Stimulated activated effector memory CD8-positive, alpha-beta T cell treated with anti-CD3 and anti-CD28 coated beads, Interleukin-12 subunit alpha, Interleukin-12 subunit beta, amount 100 ng/mL, for 72 hours (primary cell): ENCODE results near the gene GRID1.
"Not testable (repeated sequence)": the region's sequence is repeated elsewhere in the genome, so short reads cannot be mapped to it uniquely, and the experiment has no call there.

Experiments
- ATAC-seq: fragments of 150-1000 bp; cut with Tn5 transposase; 2 replicates; pipeline ENCODE4 v1.10.0; 2021
- DNase-seq, 2 donors: peaks; one replicate each; pipeline ENCODE4 v3.0.0; 2021 to 2022; ENCODE audit warnings: low spot score in 2 of 2
- H3K27ac Mint-ChIP-seq: one replicate; pipeline ENCODE4 v1.8.0; 2022; ENCODE audit warnings: mild to moderate bottlenecking, mixed read lengths
- H3K36me3 Mint-ChIP-seq: one replicate; pipeline ENCODE4 v1.8.0; 2022; ENCODE audit warnings: mild to moderate bottlenecking, mixed read lengths
- H3K4me1 Mint-ChIP-seq: one replicate; pipeline ENCODE4 v1.8.0; 2022; ENCODE audit warnings: mixed read lengths
- H3K4me3 Mint-ChIP-seq: one replicate; pipeline ENCODE4 v1.8.0; 2022; ENCODE audit warnings: mild to moderate bottlenecking, mixed read lengths
- H3K9me3 Mint-ChIP-seq: one replicate; pipeline ENCODE4 v1.8.0; 2022; ENCODE audit warnings: mixed read lengths

GRID1 gene

GRCh38 chr10:86190291-86190690 lies 176.3 kb downstream of the GRID1 start:
- H3K4me3 Mint-ChIP-seq: no peak overlapping the region
- no peaks in the 10 kb centered on the region for H3K9me3 Mint-ChIP-seq
- H3K36me3 Mint-ChIP-seq: no peaks in the 10 kb centered on the region
- H3K4me1 Mint-ChIP-seq: no peaks in the 10 kb centered on the region
- DNase-seq (no peak), ATAC-seq (no peak)
- no peak overlapping the region for H3K27ac Mint-ChIP-seq

- no peak for ATAC-seq
- Mint-ChIP-seq H3K4me1 (no peaks in the 10 kb centered on the region), H3K9me3 (no peaks in the 10 kb centered on the region)
Measured at GRCh38 chr10:86189891-86190290, 176.7 kb downstream of the GRID1 start.

DNA sequence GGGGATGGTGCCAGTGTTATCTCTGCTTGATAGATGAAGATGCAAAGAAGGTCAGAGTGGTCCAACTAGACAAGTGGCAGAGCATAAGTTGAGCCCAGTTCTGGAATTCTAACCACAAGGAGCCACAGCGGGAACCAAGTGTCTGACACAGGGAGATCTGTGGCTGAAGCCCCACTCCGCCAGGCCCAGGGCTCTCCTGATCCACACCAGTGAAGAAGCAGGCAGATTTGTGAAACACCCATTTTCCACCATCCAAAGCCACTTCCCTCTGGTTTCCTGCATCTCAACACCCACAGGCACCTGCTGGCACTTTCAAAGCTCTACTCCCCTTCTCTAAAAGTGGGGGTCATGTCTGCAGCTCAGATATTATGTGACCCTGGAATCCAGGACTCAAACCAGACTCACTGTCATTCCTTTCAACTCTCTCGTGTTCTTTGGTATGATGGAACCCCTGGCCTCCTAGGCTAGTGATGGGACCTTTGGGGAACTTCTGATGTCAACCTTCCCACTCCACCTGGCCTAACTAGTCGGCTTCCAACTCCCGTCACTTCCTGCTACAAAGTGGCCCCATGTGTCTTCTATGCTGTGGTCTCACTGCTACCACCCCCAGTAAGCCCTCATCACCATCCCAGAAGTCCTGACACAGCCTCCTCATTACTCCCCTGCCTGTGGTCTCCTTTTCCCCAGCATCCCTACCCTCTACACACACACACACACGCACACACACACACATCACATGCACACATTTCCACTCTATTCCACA lies 177.6 kb downstream of the GRID1 start:
- DNase-seq (no peak), ATAC-seq (no peak)
- Mint-ChIP-seq H3K36me3 (no peaks in the 10 kb centered on the region), H3K4me1 (no peaks in the 10 kb centered on the region), H3K4me3 (no peak overlapping the region), H3K9me3 (no peaks in the 10 kb centered on the region), H3K27ac (no peak overlapping the region)

More at GRCh38 chr10:86189891-86190290, 176.7 kb downstream of the GRID1 start:
- Mint-ChIP-seq H3K27ac (no peak overlapping the region), H3K36me3 (no peaks in the 10 kb centered on the region), H3K4me3 (no peak overlapping the region)
- DNase-seq: no peak

DNA sequence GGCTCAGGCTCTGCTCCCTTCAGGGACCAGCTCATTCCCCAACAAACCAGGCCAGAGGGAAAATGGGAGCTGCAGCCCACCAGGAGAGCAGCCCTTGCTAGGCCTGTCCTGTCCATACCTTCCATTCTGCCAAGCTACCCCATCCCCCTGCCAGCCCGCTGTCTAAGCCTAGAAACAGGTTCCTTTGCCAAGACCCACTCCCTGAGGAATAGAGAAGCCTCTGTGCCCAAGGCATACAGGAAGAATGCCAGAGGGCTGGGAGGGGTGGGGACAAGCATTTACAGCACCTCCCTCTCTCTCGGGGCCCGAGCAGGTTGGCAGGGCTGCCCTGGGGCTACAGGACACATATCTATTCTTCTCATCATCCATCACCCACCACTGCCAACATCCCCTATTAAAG lies 178.3 kb downstream of the GRID1 start:
- no peaks in the 10 kb centered on the region for H3K36me3 Mint-ChIP-seq
- no peaks in the 10 kb centered on the region for H3K4me1 Mint-ChIP-seq
- no peaks in the 10 kb centered on the region for H3K9me3 Mint-ChIP-seq
- DNase-seq (no peak), ATAC-seq (no peak)
- no peak overlapping the region for H3K27ac Mint-ChIP-seq
- H3K4me3 Mint-ChIP-seq: no peak overlapping the region

DNA sequence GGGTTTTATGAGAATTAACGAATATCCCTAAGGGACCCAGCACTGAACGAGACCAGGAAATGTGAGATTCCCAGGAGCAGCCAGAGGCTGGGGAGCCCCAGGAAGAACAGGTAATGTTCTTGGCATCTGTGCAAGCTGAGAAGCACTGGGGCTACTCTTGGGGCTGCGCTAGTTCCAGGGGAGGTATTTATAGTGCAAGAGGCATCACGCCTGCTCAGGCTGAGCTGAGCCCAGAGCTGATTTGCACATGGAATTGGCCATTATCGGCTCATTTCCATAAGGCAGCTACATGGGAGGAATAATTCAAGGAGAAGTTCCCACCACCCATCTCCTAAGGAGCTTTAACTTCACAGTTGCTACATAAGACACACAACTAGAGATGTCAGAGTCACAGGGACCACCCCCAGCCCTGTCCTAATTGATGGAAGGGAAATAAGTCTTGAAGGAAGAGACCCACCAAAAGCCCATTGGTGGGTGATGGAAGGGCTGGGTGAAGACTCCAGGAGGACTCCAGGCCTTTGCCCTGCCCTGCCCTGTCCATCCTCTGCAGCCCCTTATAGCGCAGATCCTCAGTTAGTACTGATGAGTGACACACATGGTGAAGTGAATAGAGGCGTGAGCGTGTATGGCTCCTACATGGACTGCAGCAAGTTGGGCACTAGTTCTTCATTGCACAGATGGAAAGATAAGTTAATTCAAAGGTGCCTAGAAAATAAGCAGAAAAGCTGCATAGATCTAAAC lies 178.9 kb downstream of the GRID1 start:
- Mint-ChIP-seq H3K27ac (no peak overlapping the region), H3K4me1 (no peaks in the 10 kb centered on the region), H3K4me3 (no peak overlapping the region), H3K9me3 (no peaks in the 10 kb centered on the region), H3K36me3 (no peaks in the 10 kb centered on the region)
- ATAC-seq (no peak), DNase-seq (no peak)

DNA sequence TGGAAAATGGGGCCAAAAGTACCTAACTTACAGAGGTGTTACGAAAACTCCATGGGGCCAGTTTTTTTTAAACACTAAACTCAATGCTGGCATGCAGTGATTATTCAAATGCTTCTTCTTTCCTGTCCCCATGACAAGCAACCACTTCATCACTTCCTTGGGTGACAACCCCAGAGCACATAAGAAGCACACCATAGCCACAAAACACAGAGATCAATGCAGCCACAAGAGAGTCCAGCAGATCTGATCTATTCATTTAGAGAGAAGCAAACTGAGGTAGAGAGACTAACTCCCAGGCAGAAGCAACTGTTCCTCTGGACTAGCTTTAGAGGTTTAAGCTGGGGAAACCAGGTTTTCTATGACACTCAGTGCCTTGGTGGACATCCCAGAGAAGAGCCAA lies 180.0 kb downstream of the GRID1 start:
- no peak overlapping the region for H3K27ac Mint-ChIP-seq
- no peaks in the 10 kb centered on the region for H3K4me1 Mint-ChIP-seq
- no peaks in the 10 kb centered on the region for H3K9me3 Mint-ChIP-seq
- H3K36me3 Mint-ChIP-seq: no peaks in the 10 kb centered on the region
- H3K4me3 Mint-ChIP-seq: no peak overlapping the region
- no peak for DNase-seq
- ATAC-seq: peak; percentile 5

GRCh38 chr10:86182595-86182994 lies 184.0 kb downstream of the GRID1 start:
- Mint-ChIP-seq H3K4me3 (no peak overlapping the region), H3K4me1 (no peaks in the 10 kb centered on the region), H3K9me3 (no peaks in the 10 kb centered on the region), H3K27ac (no peak overlapping the region), H3K36me3 (no peaks in the 10 kb centered on the region)
- no peak for DNase-seq
- no peak for ATAC-seq

DNA sequence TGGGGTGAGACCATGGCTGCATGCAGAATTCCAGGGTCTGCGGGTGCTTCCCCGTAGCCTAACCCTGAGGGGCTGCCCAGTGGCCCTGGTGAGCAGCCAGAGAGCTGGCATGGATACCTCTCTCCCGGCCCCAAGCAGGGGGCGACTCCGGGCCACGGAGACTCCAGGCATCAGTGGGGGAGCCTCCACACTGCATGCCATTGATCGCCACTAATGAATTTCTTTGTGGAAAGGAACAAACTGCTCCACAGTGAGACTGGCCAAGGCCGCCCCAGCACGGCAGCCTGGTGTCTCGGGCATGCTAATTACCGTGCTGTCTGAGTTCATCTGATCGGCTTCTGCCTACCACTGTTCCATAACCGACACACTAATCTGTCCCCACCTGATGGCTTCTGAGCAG lies 184.4 kb downstream of the GRID1 start:
- no peak for ATAC-seq
- Mint-ChIP-seq H3K9me3 (no peaks in the 10 kb centered on the region), H3K36me3 (no peaks in the 10 kb centered on the region), H3K27ac (no peak overlapping the region), H3K4me3 (no peak overlapping the region), H3K4me1 (no peaks in the 10 kb centered on the region)
- no peak for DNase-seq

- no peak overlapping the region for H3K27ac Mint-ChIP-seq
- H3K4me1 Mint-ChIP-seq: no peaks in the 10 kb centered on the region
- peak; percentile 38 for ATAC-seq
- no peak for DNase-seq
- no peaks in the 10 kb centered on the region for H3K36me3 Mint-ChIP-seq
- no peak overlapping the region for H3K4me3 Mint-ChIP-seq
- no peaks in the 10 kb centered on the region for H3K9me3 Mint-ChIP-seq
Measured at GRCh38 chr10:86180861-86181260, 185.7 kb downstream of the GRID1 start.

- DNase-seq: no peak
- H3K27ac Mint-ChIP-seq: no peak overlapping the region
- ATAC-seq: no peak
- no peaks in the 10 kb centered on the region for H3K4me1 Mint-ChIP-seq
- H3K9me3 Mint-ChIP-seq: no peaks in the 10 kb centered on the region
- H3K4me3 Mint-ChIP-seq: no peak overlapping the region
- H3K36me3 Mint-ChIP-seq: no peaks in the 10 kb centered on the region
Measured at GRCh38 chr10:86179961-86180360, 186.6 kb downstream of the GRID1 start.

DNA sequence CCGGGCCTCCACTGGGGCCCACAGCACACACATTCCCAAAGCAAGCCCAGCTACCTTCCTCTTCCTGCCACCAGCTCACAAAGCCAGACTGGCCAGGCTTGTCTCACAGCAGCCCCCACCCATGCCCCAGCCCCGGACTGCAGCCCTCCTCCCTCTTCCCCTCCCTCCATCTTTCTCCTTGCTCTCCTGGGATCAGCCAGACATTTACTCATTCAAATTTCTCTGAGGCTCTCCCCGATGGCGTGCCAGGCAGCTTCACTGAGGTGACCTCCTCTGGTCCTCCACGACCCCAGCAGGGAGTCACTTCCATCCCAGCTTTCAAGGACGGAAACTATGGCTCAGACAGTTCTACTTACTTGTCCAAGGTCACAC lies 187.5 kb downstream of the GRID1 start:
- no peak overlapping the region for H3K4me3 Mint-ChIP-seq
- no peaks in the 10 kb centered on the region for H3K36me3 Mint-ChIP-seq
- H3K27ac Mint-ChIP-seq: no peak overlapping the region
- DNase-seq (no peak), ATAC-seq (no peak)
- H3K9me3 Mint-ChIP-seq: no peaks in the 10 kb centered on the region
- no peaks in the 10 kb centered on the region for H3K4me1 Mint-ChIP-seq

DNA sequence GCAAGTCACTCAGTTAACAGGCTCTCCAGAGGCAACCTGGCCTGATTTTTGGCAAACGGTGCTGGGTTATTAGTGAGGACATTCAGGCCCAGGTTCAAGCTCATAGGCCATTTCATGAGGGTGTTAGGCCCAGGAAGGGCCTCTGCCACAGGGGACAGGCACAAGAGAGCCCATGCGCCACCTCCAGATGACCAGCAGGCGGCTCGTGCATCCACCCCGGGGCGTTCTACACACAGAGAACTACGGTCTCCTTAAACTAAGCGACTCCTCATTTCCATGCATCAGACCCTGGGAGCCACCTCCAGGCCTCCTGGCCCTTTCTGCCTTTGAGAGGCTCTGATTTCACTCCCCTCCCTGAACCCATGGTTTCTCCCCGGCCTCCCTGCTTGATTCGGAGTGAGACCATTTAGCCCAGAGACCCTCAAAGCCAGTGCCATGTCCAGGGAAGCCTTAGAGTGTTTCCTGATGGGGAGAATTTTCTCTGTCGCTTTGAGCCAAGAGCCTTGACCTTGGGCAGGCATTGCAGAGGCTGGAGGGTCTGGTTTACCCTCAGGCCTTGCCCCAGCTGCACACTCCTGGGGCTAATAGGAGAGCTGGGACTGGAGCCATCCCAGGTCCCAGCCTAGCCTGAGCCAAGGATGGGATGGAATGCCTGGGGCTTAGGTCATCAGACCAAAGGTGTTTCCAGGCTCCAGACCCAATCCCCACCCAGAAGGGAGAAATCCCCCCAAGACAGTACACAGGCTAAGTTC lies 188.0 kb downstream of the GRID1 start:
- H3K36me3 Mint-ChIP-seq: no peaks in the 10 kb centered on the region
- H3K27ac Mint-ChIP-seq: no peak overlapping the region
- no peak for ATAC-seq
- no peaks in the 10 kb centered on the region for H3K4me1 Mint-ChIP-seq
- no peak for DNase-seq
- H3K4me3 Mint-ChIP-seq: no peak overlapping the region
- H3K9me3 Mint-ChIP-seq: no peaks in the 10 kb centered on the region

GRCh38 chr10:86177537-86178155 lies 188.9 kb downstream of the GRID1 start:
- peak; percentile 22 for ATAC-seq
- H3K36me3 Mint-ChIP-seq: no peaks in the 10 kb centered on the region
- no peak overlapping the region for H3K27ac Mint-ChIP-seq
- no peak for DNase-seq
- no peak overlapping the region for H3K4me3 Mint-ChIP-seq
- H3K9me3 Mint-ChIP-seq: no peaks in the 10 kb centered on the region
- H3K4me1 Mint-ChIP-seq: no peaks in the 10 kb centered on the region

GRCh38 chr10:86176850-86177536 lies 189.6 kb downstream of the GRID1 start:
- DNase-seq (no peak), ATAC-seq (peak; percentile 4)
- Mint-ChIP-seq H3K9me3 (no peaks in the 10 kb centered on the region), H3K4me3 (no peak overlapping the region), H3K4me1 (no peaks in the 10 kb centered on the region), H3K27ac (no peak overlapping the region), H3K36me3 (no peaks in the 10 kb centered on the region)

DNA sequence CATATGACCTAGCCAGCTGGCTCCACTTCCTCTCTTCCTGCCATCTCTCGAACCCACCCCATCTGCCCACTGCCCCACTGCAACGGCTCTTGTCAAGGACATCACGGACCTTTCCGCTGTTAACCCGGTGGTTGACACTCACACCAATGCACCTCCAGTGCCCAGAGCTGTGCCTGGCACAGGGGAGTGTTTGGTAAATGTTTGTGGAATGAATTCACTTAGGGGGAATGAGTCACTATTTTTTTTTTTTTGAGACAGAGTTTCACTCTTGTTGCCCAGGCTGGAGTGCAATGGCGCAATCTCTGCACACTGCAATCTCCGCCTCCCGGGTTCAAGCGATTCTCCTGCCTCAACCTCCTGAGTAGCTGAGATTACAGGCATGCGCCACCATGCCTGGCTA lies 191.1 kb downstream of the GRID1 start:
- not testable (repeated sequence) for ATAC-seq

More for the DNA sequence above, 191.1 kb downstream of the GRID1 start:
- H3K4me3 Mint-ChIP-seq, H3K27ac Mint-ChIP-seq, H3K9me3 Mint-ChIP-seq, H3K36me3 Mint-ChIP-seq, DNase-seq, H3K4me1 Mint-ChIP-seq: not testable (repeated sequence)
